Smooth muscle cell (in vitro differentiated cells): ENCODE data around the gene OXNAD1. TPM values are rescaled to one million over a fixed set of nuclear protein-coding genes. Genes with fewer than 3 reads are reported as not detected.
A peak's percentile ranks its signal among the peaks of the same experiment; 100 is the strongest.

Experiments used
- DNase-seq: peaks from one replicate; lab custom pipeline; 2025; ENCODE audit not compliant: unreplicated experiment; lab: John Stamatoyannopoulos, UW
- H2AFZ ChIP-seq: fragments of 200-600 bp; sonication (generic); 2 replicates; pipeline ENCODE4 v1.6.0; 2016; ENCODE audit warnings: antibody characterized with exemption, low read depth, mild to moderate bottlenecking
- H3F3A ChIP-seq: fragments of 200-600 bp; sonication (generic); 2 replicates; pipeline ENCODE4 v1.6.0; 2017; ENCODE audit warnings: antibody characterized with exemption, low read depth
- H3K27ac ChIP-seq: fragments of 200-600 bp; sonication (generic); 2 replicates; pipeline ENCODE4 v1.5.1; 2016; ENCODE audit warnings: low read depth, mild to moderate bottlenecking
- H3K27me3 ChIP-seq: fragments of 200-600 bp; sonication (generic); 2 replicates; pipeline ENCODE4 v1.6.1; 2016; ENCODE audit warnings: low read depth, mild to moderate bottlenecking
- H3K36me3 ChIP-seq: fragments of 200-600 bp; sonication (generic); 2 replicates; pipeline ENCODE4 v1.5.1; 2016; ENCODE audit warnings: low read depth
- H3K4me1 ChIP-seq: fragments of 200-600 bp; sonication (generic); 2 replicates; pipeline ENCODE4 v1.5.1; 2016; ENCODE audit warnings: low read depth
- H3K4me2 ChIP-seq: fragments of 200-600 bp; sonication (generic); 2 replicates; pipeline ENCODE4 v1.6.0; 2016; ENCODE audit warnings: mild to moderate bottlenecking
- H3K4me3 ChIP-seq: fragments of 200-600 bp; sonication (generic); 2 replicates; pipeline ENCODE4 v1.5.1; 2016; ENCODE audit warnings: mild to moderate bottlenecking
- H3K79me2 ChIP-seq: fragments of 200-600 bp; sonication (generic); 2 replicates; pipeline ENCODE4 v1.6.0; 2016; ENCODE audit warnings: low read depth, mild to moderate bottlenecking
- H3K9ac ChIP-seq: fragments of 200-600 bp; sonication (generic); 2 replicates; pipeline ENCODE4 v1.6.0; 2016; ENCODE audit warnings: low read depth
- H3K9me3 ChIP-seq: fragments of 200-600 bp; sonication (generic); replicated peaks from 2 replicates; pipeline ENCODE4 v1.5.1; 2016; ENCODE audit warnings: low read depth
- H4K20me1 ChIP-seq: fragments of 200-600 bp; sonication (generic); 2 replicates; pipeline ENCODE4 v1.6.0; 2016; ENCODE audit warnings: low read depth
- WGBS: methylation state at CpG from one replicate; pipeline ENCODE4 v1.1.7; 2016; ENCODE audit warnings: low lambda C conversion rate; 5-methylcytosine and 5-hydroxymethylcytosine counted together
- polyA plus RNA-seq: library from polyadenylated mRNA; unstranded; fragments of >200 nt; fragmentation: Nextera tagmentation; extraction: Ambion mirVana; gene quantifications from 2 replicates; pipeline ENCODE4 v1.2.1, GENCODE V29; 2016
- total RNA-seq: library from RNA; depleted of rRNA; stranded (reverse); fragments of >200 nt; gene quantifications from 2 replicates; pipeline ENCODE4 v1.2.3, GENCODE V29; 2014
- TF ChIP-seq, protein P1 (sequence below): fragments of 200-600 bp; sonication (generic); IDR thresholded peaks from 2 replicates; pipeline ENCODE4 v1.5.1; 2017; ENCODE audit warnings: borderline replicate concordance, mild to moderate bottlenecking, antibody characterized with exemption; ENCODE audit not compliant: insufficient read depth, poor library complexity, severe bottlenecking

Gene OXNAD1
- total and polyA plus RNA-seq, 2 experiments from 2014 or later, result 12.4 to 15.7 TPM

DNA sequence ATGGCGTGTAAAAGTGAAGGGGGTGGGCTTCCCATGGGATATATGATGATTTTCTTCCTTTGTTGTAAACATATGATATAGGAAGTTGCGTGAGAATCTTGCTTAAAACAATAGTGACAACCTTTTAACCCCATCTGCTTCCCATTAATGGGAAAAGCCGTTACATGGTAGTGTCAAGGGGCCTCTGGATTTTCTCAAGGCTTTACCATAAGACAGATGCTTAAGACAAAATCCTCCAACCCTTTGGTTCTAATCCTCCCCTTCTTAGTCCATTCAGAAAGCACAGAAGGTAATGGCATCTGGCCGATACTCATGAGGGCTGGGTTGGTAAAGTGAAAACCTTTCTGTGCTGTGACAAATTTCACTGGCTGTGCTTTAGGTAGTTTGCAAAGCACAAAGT lies 25.2 kb upstream of the OXNAD1 start:
- no peak for DNase-seq
- H3K27ac ChIP-seq, result peak overlapping the region; percentile 80

DNA sequence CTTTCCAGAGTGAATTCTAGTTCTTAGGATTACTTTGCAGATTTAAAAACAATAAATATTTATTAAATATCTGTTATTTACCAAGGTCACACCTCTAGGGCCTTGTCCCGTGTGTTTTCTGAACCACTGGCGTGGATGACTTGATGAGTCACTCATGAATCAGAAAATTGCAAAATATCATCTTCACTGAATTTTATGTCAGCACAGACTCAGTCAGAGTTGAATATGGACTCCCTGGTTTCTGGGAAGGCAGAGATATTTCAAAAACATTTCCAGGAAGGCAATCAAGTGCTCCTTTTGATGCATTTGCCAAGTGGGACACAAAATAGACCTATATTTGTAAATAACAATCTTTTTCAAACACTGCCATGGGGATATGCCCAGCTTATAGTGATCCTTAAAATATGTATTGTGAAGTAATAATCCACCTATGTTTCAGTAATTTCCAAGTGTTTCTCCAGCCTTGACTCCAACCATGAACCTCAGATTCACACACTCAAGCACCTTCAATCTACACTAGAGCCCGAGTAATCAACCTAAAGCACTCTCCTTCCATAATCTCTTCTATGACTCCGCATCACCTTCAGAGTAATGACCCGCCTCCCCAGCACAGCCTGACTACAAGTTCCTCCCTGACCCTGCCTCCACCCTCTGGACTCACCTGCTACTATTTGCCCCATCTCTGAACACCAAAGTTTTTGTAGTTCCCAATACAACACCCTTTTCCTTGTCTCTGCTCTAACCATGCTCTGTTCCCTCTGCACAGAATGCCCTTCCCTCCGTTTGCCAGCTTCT lies 24.6 kb upstream of the OXNAD1 start:
- H3F3A ChIP-seq, result peaks cover 12% of the 10 kb centered on the region
- H3K27me3 ChIP-seq, result no peaks in the 10 kb centered on the region
- no peaks in the 10 kb centered on the region for H3K79me2 ChIP-seq
- H4K20me1 ChIP-seq, result no peaks in the 10 kb centered on the region
- H3K9ac ChIP-seq, result peak overlapping the region; percentile 10
- H3K4me2 ChIP-seq, result peak overlapping the region; percentile 56
- H3K9me3 ChIP-seq, result no peaks in the 10 kb centered on the region
- 58% methylated on average over 6 of the region's 6 CpGs for WGBS
- DNase-seq, result no peak
- peaks cover 11% of the 10 kb centered on the region for H3K4me1 ChIP-seq
- H3K4me3 ChIP-seq, result no peak overlapping the region
- no peaks in the 10 kb centered on the region for H3K36me3 ChIP-seq
- no peak overlapping the region for H2AFZ ChIP-seq
- peak overlapping the region; percentile 80 for H3K27ac ChIP-seq
- TF ChIP-seq, protein P1, sequence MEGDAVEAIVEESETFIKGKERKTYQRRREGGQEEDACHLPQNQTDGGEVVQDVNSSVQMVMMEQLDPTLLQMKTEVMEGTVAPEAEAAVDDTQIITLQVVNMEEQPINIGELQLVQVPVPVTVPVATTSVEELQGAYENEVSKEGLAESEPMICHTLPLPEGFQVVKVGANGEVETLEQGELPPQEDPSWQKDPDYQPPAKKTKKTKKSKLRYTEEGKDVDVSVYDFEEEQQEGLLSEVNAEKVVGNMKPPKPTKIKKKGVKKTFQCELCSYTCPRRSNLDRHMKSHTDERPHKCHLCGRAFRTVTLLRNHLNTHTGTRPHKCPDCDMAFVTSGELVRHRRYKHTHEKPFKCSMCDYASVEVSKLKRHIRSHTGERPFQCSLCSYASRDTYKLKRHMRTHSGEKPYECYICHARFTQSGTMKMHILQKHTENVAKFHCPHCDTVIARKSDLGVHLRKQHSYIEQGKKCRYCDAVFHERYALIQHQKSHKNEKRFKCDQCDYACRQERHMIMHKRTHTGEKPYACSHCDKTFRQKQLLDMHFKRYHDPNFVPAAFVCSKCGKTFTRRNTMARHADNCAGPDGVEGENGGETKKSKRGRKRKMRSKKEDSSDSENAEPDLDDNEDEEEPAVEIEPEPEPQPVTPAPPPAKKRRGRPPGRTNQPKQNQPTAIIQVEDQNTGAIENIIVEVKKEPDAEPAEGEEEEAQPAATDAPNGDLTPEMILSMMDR, result no peak

More for the DNA sequence above, 25.2 kb upstream of the OXNAD1 start:
- Histone ChIP-seq H4K20me1 (no peaks in the 10 kb centered on the region), H2AFZ (peak overlapping the region; percentile 5), H3K27me3 (no peaks in the 10 kb centered on the region), H3K4me2 (peak overlapping the region; percentile 56), H3K36me3 (no peaks in the 10 kb centered on the region), H3K4me3 (no peak overlapping the region), H3K9ac (peak overlapping the region; percentile 10), H3K4me1 (peaks cover 11% of the 10 kb centered on the region), H3K79me2 (no peaks in the 10 kb centered on the region), H3K9me3 (no peaks in the 10 kb centered on the region), H3F3A (peaks cover 12% of the 10 kb centered on the region)
- TF ChIP-seq, protein P1, result no peak
- WGBS, result 14% methylated on average over 4 of the region's 4 CpGs

DNA sequence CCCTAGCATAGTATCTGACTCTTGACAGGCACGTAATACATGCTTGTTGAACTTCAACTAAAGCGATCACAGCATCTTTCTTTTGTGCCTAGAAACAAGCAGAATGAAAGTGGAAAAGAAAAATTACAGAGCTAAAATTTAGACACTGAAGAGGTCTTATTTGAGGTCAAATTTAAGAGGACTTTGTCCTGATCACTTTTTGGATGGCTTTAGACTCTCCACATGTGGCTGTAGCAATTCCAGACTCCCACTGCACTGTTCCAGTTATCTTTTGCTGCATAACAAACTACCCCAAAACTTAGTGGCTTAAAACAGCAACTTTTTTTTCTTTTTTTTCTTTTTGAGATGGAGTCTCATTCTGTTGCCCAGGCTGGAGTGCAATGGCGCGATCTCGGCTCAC lies 23.8 kb upstream of the OXNAD1 start:
- no peak for DNase-seq
- Histone ChIP-seq H3K9ac (no peak overlapping the region), H3K4me1 (peaks cover 11% of the 10 kb centered on the region), H3K36me3 (no peaks in the 10 kb centered on the region), H3K9me3 (no peaks in the 10 kb centered on the region), H3K27me3 (no peaks in the 10 kb centered on the region), H2AFZ (no peak overlapping the region), H3F3A (peaks cover 12% of the 10 kb centered on the region), H3K27ac (no peak overlapping the region), H3K4me2 (no peak overlapping the region), H4K20me1 (no peaks in the 10 kb centered on the region), H3K4me3 (no peak overlapping the region), H3K79me2 (no peaks in the 10 kb centered on the region)
- 97% methylated on average over 5 of the region's 5 CpGs for WGBS
- TF ChIP-seq, protein P1, result no peak

DNA sequence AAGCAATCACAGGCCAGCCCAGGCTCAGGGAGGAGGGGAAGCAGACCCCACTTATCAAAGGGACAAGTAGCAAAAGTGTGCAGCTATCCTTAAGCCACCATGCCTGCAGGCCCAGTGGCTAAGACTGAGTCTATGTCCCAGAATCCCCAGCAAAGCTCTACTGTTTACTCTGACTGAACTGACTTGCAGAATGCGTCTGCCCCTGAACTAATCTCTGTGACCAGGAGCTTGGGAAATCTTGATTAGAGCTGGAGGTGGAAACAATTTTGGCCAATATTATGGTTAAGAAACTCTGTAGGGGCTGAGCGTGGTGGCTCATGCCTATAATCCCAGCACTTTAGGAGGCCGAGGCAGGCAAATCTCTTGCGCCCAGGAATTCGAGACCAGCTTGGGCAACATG lies 22.8 kb upstream of the OXNAD1 start:
- WGBS, result 70% methylated on average over 5 of the region's 5 CpGs
- no peak overlapping the region for H3K4me2 ChIP-seq

More for the DNA sequence above, 22.8 kb upstream of the OXNAD1 start:
- H3K9me3 ChIP-seq, result no peaks in the 10 kb centered on the region
- H3K9ac ChIP-seq, result no peak overlapping the region
- H4K20me1 ChIP-seq, result no peaks in the 10 kb centered on the region
- H3K27ac ChIP-seq, result no peak overlapping the region
- no peak for DNase-seq
- H3F3A ChIP-seq, result peaks cover 12% of the 10 kb centered on the region
- H3K36me3 ChIP-seq, result no peaks in the 10 kb centered on the region
- no peaks in the 10 kb centered on the region for H3K79me2 ChIP-seq
- H3K4me3 ChIP-seq, result no peak overlapping the region
- TF ChIP-seq, protein P1, result no peak
- peaks cover 11% of the 10 kb centered on the region for H3K4me1 ChIP-seq
- H2AFZ ChIP-seq, result no peak overlapping the region
- no peaks in the 10 kb centered on the region for H3K27me3 ChIP-seq
